Immature natural killer cell (primary cell): ENCODE measurements around the gene FNDC10. TPM values are rescaled to one million over a fixed set of nuclear protein-coding genes. Genes with fewer than 3 reads are reported as not detected.

ENCODE experiments used
- DNase-seq, 3 donors: peaks; one replicate each; pipeline ENCODE4 v3.0.0; 2022; ENCODE audit warnings: mixed read lengths in 1 of 3
- H3K27ac Mint-ChIP-seq, 6 donors: one replicate each; pipeline ENCODE4 v1.8.0; 2020; ENCODE audit warnings: mixed read lengths in 6 of 6, mild to moderate bottlenecking in 5 of 6, inconsistent platforms in 4 of 6, moderate library complexity in 3 of 6
- H3K27me3 Mint-ChIP-seq, 3 donors: one replicate each; pipeline ENCODE4 v1.8.0; 2020 to 2021; ENCODE audit warnings: low read depth in 3 of 3, mild to moderate bottlenecking in 3 of 3, mixed read lengths in 3 of 3, moderate library complexity in 3 of 3, inconsistent platforms in 1 of 3
- H3K36me3 Mint-ChIP-seq, 3 donors: one replicate each; pipeline ENCODE4 v1.8.0; 2020; ENCODE audit warnings: mixed read lengths in 3 of 3, inconsistent platforms in 2 of 3, mild to moderate bottlenecking in 2 of 3
- H3K4me1 Mint-ChIP-seq, 2 donors: one replicate each; pipeline ENCODE4 v1.8.0; 2020; ENCODE audit warnings: inconsistent platforms in 2 of 2, mild to moderate bottlenecking in 2 of 2, mixed read lengths in 2 of 2, moderate library complexity in 1 of 2
- H3K4me3 Mint-ChIP-seq, 5 donors: one replicate each; pipeline ENCODE4 v1.8.0; 2020; ENCODE audit warnings: mild to moderate bottlenecking in 5 of 5, mixed read lengths in 5 of 5, inconsistent platforms in 3 of 5, moderate library complexity in 3 of 5
- H3K9me3 Mint-ChIP-seq, 6 donors: one replicate each; pipeline ENCODE4 v1.8.0; 2020; ENCODE audit warnings: mild to moderate bottlenecking in 6 of 6, mixed read lengths in 6 of 6, inconsistent platforms in 4 of 6, moderate library complexity in 3 of 6
- polyA plus RNA-seq, 3 donors: library from polyadenylated mRNA; unstranded; fragments of 300-500 nt; fragmentation: Illumina TruSeq; gene quantifications; one replicate each; pipeline ENCODE4 v1.2.3, GENCODE V29; 2021

Gene FNDC10
- polyA plus RNA-seq, 3 donors from 2014 or later: 0.64 to 1.4 (median 1.1) TPM

- H3K4me3 Mint-ChIP-seq: no peak overlapping the region
- no peaks in the 10 kb centered on the region for H3K9me3 Mint-ChIP-seq
- H3K27me3 Mint-ChIP-seq: peaks cover 0 to 21% (median 2%) of the 10 kb centered on the region in 3 donors
- peaks cover 0 to 24% of the 10 kb centered on the region in 2 donors for H3K4me1 Mint-ChIP-seq
- no peak for DNase-seq
- no peaks in the 10 kb centered on the region for H3K36me3 Mint-ChIP-seq
- no peak overlapping the region for H3K27ac Mint-ChIP-seq
Measured at GRCh38 chr1:1623631-1624442, 23.9 kb upstream of the FNDC10 start.

GRCh38 chr1:1623181-1623630, 23.3 kb upstream of the FNDC10 start:
- Mint-ChIP-seq H3K4me1 (peaks cover 0 to 24% of the 10 kb centered on the region in 2 donors), H3K36me3 (no peaks in the 10 kb centered on the region), H3K27me3 (peaks cover 0 to 15% (median 2%) of the 10 kb centered on the region in 3 donors), H3K4me3 (no peak overlapping the region), H3K27ac (peak overlapping the region in 1 of 6 donors; percentile 63), H3K9me3 (no peaks in the 10 kb centered on the region)
- no peak for DNase-seq

- peaks cover under 1 to 11% (median 2%) of the 10 kb centered on the region in 3 donors for H3K27me3 Mint-ChIP-seq
- peaks cover 0 to 22% of the 10 kb centered on the region in 2 donors for H3K4me1 Mint-ChIP-seq
- no peak for DNase-seq
- peak overlapping the region in 5 of 6 donors; percentile 32 to 67 (median 62) for H3K27ac Mint-ChIP-seq
- H3K4me3 Mint-ChIP-seq: peak overlapping the region in 1 of 5 donors; percentile 27
- no peaks in the 10 kb centered on the region for H3K9me3 Mint-ChIP-seq
- no peaks in the 10 kb centered on the region for H3K36me3 Mint-ChIP-seq
Measured at GRCh38 chr1:1622788-1623094, 22.8 kb upstream of the FNDC10 start.

- no peak for DNase-seq
- Mint-ChIP-seq H3K27me3 (peaks cover 3 to 14% (median 6%) of the 10 kb centered on the region in 3 donors), H3K4me1 (peaks cover 4 to 27% of the 10 kb centered on the region in 2 donors), H3K4me3 (no peak overlapping the region), H3K36me3 (no peaks in the 10 kb centered on the region), H3K27ac (peak overlapping the region in 2 of 6 donors; percentile 57 to 63), H3K9me3 (no peaks in the 10 kb centered on the region)
Measured at GRCh38 chr1:1622010-1622787, 22.3 kb upstream of the FNDC10 start.

- H3K9me3 Mint-ChIP-seq: no peaks in the 10 kb centered on the region
- H3K4me1 Mint-ChIP-seq: peaks cover 7 to 30% of the 10 kb centered on the region in 2 donors
- no peaks in the 10 kb centered on the region for H3K36me3 Mint-ChIP-seq
- peaks cover 8 to 19% (median 9%) of the 10 kb centered on the region in 3 donors for H3K27me3 Mint-ChIP-seq
- no peak for DNase-seq
- H3K27ac Mint-ChIP-seq: no peak overlapping the region
- no peak overlapping the region for H3K4me3 Mint-ChIP-seq
Measured at GRCh38 chr1:1621173-1622009, 21.5 kb upstream of the FNDC10 start.

- DNase-seq: no peak
- peaks cover 7 to 23% (median 9%) of the 10 kb centered on the region in 3 donors for H3K27me3 Mint-ChIP-seq
- peaks cover 7 to 25% of the 10 kb centered on the region in 2 donors for H3K4me1 Mint-ChIP-seq
- H3K9me3 Mint-ChIP-seq: no peaks in the 10 kb centered on the region
- H3K36me3 Mint-ChIP-seq: no peaks in the 10 kb centered on the region
- peak overlapping the region in 1 of 5 donors; percentile 3 for H3K4me3 Mint-ChIP-seq
- H3K27ac Mint-ChIP-seq: no peak overlapping the region
Measured at GRCh38 chr1:1620433-1621139, 20.7 kb upstream of the FNDC10 start.

GRCh38 chr1:1619917-1620361, 20.0 kb upstream of the FNDC10 start:
- H3K9me3 Mint-ChIP-seq: no peaks in the 10 kb centered on the region
- H3K27ac Mint-ChIP-seq: no peak overlapping the region
- H3K4me3 Mint-ChIP-seq: no peak overlapping the region
- H3K36me3 Mint-ChIP-seq: no peaks in the 10 kb centered on the region
- peaks cover 9 to 26% of the 10 kb centered on the region in 2 donors for H3K4me1 Mint-ChIP-seq
- no peak for DNase-seq
- peaks cover 10 to 28% (median 12%) of the 10 kb centered on the region in 3 donors for H3K27me3 Mint-ChIP-seq

GRCh38 chr1:1618396-1619068, 18.6 kb upstream of the FNDC10 start:
- Mint-ChIP-seq H3K9me3 (no peaks in the 10 kb centered on the region), H3K36me3 (no peaks in the 10 kb centered on the region), H3K27ac (no peak overlapping the region), H3K4me3 (peak overlapping the region in 1 of 5 donors; percentile 36), H3K4me1 (peaks cover 23 to 38% of the 10 kb centered on the region in 2 donors), H3K27me3 (peaks cover 13 to 35% (median 17%) of the 10 kb centered on the region in 3 donors)
- DNase-seq: no peak

GRCh38 chr1:1617925-1618324, 18.0 kb upstream of the FNDC10 start:
- DNase-seq: no peak
- H3K4me1 Mint-ChIP-seq: peaks cover 25 to 39% of the 10 kb centered on the region in 2 donors
- H3K9me3 Mint-ChIP-seq: no peaks in the 10 kb centered on the region
- peak overlapping the region in 2 of 5 donors; percentile 79 to 82 for H3K4me3 Mint-ChIP-seq
- H3K27ac Mint-ChIP-seq: peak overlapping the region in 2 of 6 donors; percentile 71 to 76
- no peaks in the 10 kb centered on the region for H3K36me3 Mint-ChIP-seq
- peaks cover 13 to 35% (median 18%) of the 10 kb centered on the region in 3 donors for H3K27me3 Mint-ChIP-seq

- peak overlapping the region in 5 of 6 donors; percentile 26 to 81 (median 71) for H3K27ac Mint-ChIP-seq
- no peak for DNase-seq
- H3K4me3 Mint-ChIP-seq: peak overlapping the region; percentile 71 to 82 (median 80)
- H3K36me3 Mint-ChIP-seq: no peaks in the 10 kb centered on the region
- H3K9me3 Mint-ChIP-seq: no peaks in the 10 kb centered on the region
- peaks cover 13 to 34% (median 18%) of the 10 kb centered on the region in 3 donors for H3K27me3 Mint-ChIP-seq
- peaks cover 25 to 35% of the 10 kb centered on the region in 2 donors for H3K4me1 Mint-ChIP-seq
Measured at GRCh38 chr1:1617516-1617915, 17.6 kb upstream of the FNDC10 start.

GRCh38 chr1:1616838-1617237, 16.9 kb upstream of the FNDC10 start:
- DNase-seq: no peak
- Mint-ChIP-seq H3K4me1 (peaks cover 30 to 36% of the 10 kb centered on the region in 2 donors), H3K36me3 (peaks cover 0 to 4% (median 0%) of the 10 kb centered on the region in 3 donors), H3K9me3 (no peaks in the 10 kb centered on the region), H3K27me3 (peaks cover 13 to 31% (median 18%) of the 10 kb centered on the region in 3 donors), H3K27ac (peak overlapping the region in 5 of 6 donors; percentile 61 to 81 (median 71)), H3K4me3 (peak overlapping the region; percentile 71 to 82 (median 80))
